HL-60/S4 (cell line): ENCODE results near the gene NAIF1.
"Not testable (repeated sequence)": the region's sequence is repeated elsewhere in the genome, so short reads cannot be mapped to it uniquely, and the experiment has no call there.

Experiments
- in situ Hi-C: fragments of 300-500 bp; cut with MboI; formaldehyde crosslinking; loops from 2 replicates; pipeline ENCODE4 v1.14.3; 2022; ENCODE audit warnings: low sequenced_read_pairs

The NAIF1 gene

GRCh38 chr9:128066713-128067644, at the start of gene NAIF1:
Gene NAIF1 (minus strand): TSS chr9:128067320. CDS start chr9:128067101, 219 bp downstream.
- in situ Hi-C loops, result no loop called here

- in situ Hi-C loops, result no loop called here
Observed at GRCh38 chr9:128116104-128117083, 49.3 kb upstream of the NAIF1 start.

DNA sequence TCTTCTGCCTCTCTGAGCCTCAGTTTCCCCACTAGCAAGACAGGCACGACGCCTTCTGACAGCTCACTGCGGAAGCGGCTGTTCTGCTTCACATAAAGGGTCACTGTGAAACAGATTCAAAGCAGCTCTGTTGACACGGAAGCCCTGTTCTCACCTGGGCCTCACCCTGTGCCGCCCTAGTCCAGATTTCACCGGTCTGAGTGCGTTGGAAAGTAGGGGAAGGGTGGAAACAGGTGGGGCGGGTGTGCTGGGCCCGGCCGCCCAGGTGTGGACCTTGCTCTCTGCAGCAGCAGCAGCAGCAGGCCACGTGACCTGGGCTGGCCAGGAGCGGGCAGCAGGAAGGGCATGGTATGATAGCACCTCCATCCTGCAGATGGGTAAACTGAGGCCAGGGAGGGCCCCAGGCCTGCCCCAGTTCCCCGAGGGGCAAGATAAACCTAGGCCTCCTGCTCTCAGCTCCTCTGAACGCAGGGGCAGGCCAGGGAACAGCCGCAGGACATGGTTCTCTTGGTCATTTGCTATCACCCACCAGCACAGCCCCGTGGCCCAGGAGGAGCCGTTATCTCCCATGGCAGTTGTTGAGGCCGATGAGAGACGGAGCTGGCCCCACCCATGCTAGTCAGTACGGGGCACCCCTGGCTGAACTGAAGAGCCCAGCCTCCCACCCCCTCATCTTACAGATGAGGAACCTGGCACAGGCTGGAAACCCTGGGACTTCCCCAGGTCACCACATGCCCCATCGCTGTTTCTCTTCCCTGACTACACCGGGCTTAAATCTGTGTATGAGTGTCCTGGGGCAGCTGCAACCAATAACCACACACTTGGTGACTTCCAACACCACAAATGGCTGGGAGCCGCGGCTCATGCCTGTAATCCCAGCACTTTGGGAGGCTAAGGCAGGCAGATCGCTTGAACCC, 48.3 kb upstream of the NAIF1 start:
- in situ Hi-C loops, result no loop called here

DNA sequence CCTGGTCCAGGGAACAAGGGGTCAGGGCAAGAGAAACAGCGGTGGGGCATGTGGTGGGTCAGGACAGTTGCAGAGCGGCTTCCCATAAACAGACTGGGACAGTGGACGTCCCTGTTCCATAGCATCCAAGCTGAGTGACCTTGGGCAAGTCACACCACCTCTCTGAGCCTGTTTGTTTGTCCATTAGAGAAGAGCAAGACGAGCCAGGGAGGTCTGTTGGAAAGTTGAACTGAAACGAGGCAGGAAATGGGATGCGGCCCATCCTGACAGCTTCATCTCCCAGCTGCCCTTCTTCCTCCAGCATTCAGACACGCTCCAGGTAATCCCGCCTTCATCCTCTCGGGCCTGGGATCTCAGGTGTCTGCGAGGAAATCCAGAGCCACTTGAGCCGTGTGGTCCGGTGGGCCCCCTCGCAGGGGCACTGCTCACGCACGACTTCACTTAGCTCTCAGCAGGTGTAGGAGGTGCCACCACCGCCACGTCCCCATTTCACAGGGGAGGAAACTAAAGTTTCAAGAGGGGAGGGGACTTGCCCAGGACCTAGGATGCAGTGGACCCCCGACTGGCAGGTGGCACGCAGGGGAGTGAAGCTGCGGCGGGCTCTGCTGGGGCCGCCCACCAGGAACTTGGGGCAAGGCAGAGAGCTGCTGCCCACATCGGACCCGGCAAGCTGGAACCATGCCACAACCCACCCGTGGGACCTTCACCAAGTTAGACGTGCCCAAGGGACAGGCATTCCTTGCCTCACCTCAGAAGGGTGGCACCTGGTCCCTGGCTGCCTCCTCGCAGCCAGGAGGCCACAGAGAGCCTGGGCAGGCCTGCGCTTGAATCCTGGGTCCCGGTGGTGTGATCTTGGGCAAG, 47.4 kb upstream of the NAIF1 start:
- in situ Hi-C loops, result no loop called here

DNA sequence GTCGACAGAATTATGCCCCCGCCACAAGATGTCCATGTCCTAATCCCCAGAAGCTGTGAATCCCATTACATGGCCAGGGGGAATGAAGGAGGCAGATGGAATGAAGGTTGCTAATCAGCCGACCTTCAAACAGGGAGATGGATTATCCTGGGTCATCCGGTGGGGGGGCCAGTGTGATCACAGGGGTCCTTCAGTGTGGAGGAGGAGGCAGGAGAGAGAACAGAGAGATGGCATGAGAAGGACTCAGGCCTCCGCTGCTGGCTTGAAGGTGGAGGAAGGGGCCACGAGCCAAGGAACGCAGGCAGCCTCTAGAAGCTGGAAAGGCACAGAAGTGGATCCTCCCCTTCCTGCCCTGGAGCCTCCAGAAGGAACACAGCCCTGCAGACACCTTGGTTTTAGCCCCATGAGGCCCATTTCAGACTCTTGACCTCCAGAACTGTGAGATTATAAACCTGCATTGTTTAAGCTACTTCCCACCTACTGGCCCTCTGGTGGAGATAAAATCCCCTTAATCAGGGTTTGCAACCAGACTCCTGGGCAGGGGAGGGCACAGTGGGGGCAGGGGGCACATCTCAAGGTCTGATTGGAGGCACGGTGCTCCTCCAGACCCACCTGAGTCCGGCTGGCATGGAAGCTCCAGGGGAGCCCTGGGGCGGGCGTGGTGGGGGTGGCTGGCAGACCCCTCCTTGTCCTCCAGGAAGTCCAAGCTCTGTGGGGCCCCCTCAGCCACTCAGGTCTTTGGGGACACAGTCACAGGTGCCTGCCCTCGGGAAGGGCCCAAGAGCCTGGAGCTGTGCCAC, 46.6 kb upstream of the NAIF1 start:
- in situ Hi-C loops, result no loop called here

DNA sequence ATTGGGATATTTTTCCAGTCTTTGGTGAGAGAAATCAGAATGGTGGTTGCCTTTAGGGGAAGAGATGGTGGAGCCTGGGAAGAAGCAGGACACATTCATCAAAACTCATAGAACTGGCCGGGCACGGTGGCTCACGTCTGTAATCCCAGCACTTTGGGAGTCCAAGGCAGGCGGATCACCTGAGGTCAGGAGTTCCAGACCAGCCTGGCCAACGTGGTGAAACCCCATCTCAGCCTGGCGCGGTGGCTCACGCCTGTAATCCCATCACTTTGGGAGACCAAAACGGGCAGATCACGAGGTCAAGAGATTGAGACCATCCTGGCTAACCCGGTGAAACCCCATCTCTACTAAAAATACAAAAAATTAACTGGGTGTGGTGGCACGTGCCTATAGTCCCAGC, 44.6 kb upstream of the NAIF1 start:
- in situ Hi-C loops, result not testable (repeated sequence)

DNA sequence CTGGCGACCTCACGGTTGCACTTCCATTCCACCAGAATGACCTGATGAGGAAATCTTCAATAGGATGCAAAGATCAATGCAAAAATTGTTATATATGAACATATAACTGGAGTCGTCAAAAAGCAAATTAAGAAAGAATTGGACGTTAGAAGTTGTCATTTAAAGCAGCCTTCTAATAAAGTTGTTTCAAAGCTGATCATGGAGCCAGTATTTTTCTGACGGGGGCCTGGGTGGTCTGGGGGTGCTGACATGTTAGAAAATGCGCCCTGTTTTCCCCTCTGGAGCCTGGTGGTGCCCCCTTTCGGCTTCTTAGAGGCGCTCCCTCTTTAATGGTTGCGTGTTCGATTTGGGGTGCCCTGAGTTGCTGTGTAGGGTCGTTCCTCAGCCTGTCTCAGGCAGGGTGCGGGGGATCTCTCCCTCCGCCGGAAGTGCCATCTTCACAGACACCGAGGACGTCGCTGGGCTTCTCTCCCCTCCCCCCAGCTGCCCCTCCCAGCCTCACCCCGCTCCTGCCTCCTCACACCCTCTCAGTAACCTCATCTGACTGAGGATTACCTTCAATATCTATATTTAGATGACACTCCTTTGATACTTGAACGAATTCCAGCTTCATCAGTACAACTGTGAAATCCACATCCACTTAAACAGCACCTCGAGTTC, 42.1 kb upstream of the NAIF1 start:
- in situ Hi-C loops, result no loop called here

- in situ Hi-C loops, result no loop called here
Observed at GRCh38 chr9:128108269-128109049, 41.3 kb upstream of the NAIF1 start.

DNA sequence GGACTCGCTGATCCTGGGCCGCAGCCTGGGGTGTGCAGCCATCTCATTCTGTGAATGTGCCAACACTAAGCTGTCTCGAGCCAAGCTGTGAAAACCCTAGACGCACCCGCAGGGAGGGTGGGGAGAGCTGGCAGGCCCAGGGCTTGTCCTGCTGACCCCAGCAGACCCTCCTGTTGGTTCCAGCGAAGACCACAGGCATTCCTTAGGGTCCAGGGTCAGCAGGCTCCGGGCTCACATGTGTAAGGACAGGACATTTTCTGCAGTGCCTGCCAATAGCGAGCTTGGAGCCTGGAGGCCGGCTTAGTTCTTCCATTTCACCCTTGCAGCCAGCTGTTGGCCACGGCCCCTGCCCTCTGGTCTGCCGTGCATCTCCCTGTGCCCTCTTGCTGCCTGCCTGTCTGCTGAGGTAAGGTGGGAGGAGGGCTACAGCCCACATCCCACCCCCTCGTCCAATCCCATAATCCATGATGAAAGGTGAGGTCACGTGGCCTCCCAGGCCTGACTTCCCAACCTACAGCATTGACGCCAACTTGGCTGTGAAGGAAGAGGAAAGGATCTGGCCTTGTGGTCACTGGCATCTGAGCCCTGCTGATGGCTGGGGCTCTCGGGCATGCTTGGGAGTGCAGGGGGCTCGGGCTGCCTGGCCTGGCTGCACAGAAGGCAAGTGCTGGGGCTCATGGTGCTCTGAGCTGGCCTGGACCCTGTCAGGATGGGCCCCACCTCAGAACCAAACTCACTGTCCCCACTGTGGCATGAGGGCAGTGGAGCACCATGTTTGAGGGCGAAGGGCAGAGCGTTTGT, 40.5 kb upstream of the NAIF1 start:
- in situ Hi-C loops, result no loop called here

DNA sequence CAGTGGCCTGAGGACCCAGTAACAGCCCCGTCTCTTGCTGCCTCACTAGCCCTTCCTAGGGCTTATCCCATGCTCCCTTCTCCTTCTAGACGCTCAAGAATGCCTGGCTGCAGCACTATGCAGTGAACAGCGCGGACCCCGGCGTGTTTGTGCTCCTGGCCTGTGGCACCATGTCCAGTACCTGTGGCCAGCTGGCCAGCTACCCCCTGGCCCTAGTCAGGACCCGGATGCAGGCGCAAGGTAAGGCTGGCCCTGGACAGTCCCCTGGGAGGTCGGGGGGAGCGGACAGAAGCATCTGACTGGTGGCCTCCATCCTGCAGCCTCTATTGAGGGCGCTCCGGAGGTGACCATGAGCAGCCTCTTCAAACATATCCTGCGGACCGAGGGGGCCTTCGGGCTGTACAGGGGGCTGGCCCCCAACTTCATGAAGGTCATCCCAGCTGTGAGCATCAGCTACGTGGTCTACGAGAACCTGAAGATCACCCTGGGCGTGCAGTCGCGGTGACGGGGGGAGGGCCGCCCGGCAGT, 39.9 kb upstream of the NAIF1 start:
- in situ Hi-C loops, result no loop called here

DNA sequence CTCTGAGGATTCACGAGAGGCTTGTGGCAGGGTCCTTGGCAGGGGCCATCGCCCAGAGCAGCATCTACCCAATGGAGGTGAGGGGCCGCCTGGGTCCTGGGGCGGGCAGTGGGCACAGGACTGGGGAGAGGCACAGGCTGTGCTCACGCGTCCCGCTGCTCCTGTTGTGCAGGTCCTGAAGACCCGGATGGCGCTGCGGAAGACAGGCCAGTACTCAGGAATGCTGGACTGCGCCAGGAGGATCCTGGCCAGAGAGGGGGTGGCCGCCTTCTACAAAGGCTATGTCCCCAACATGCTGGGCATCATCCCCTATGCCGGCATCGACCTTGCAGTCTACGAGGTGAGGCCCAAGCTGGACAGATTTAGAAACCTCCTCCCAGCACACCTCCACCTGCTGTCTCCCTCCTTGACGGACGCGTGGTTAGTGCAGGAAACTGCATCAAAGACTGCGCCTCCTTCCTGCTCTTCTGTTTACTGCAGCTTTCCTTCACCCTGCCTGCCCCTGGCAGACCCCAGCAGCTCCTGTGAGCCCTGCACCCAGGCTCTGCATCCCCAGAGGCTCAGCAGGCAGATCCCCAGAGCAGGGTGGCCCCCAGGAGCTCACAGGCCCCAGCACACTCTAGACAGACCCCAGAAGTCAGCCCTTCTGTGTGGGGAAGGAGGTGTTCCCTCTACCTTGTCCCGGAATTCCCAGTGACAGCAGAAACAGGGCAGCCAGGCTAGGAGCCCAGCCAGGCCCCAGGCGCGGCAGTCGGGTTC, 39.2 kb upstream of the NAIF1 start:
- in situ Hi-C loops, result no loop called here

GRCh38 chr9:128105538-128106175, 38.5 kb upstream of the NAIF1 start:
- in situ Hi-C loops, result no loop called here

DNA sequence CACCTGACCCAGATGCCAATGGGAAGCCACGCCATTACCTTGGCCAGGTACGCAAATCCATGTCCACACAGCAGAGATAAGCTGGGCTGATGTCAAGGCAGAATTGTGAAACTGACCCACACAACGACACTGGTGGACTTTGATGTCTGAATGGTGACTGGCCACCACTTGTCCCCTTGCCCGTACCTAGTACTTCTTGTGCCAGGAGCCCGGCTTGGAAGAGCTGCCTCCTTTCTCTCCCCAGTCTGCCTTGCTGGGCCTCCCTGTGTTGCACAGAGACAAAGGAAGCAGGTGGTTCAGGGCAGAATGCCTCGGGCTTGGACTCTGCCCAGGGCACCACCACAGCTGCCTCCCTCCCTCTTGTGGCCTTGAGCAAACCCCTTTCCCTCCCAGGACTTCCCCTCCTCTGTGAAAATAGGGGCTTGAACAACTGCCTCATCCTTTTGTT, 37.1 kb upstream of the NAIF1 start:
- in situ Hi-C loops, result no loop called here

GRCh38 chr9:128103589-128103962, 36.5 kb upstream of the NAIF1 start:
- in situ Hi-C loops, result no loop called here
